ENCODE measurements around the gene INMT.

GRCh38 chr7:30800785-30801252 is 48.9 kb downstream of the INMT start:
- peak; percentile 81 for TF ChIP-seq CTCF (IDR thresholded peaks at IDR 0.05; ENCODE audit: low read depth, low read length, missing input control)
- peak; percentile 7 to 24 for TF ChIP-seq RXRA (IDR thresholded peaks at IDR 0.05)
- TF ChIP-seq GABPA (IDR thresholded peaks at IDR 0.05 in 1 of 2, conservative IDR thresholded peaks at IDR 0.05 in 1 of 2) = no peak
- TF ChIP-seq TAF1 (conservative IDR thresholded peaks at IDR 0.05) = no peak
- TF ChIP-seq ATF3 (IDR thresholded peaks at IDR 0.05) = peak; percentile 24
